IMR-90 (cell line): ENCODE data around the gene TXNDC8. TPM values are rescaled to one million over a fixed set of nuclear protein-coding genes. Genes with fewer than 3 reads are reported as not detected.

Source experiments
- ATAC-seq: fragments of 200-7000 bp; cut with Tn5 transposase; 2 replicates; pipeline ENCODE4 v1.9.1; 2020; ENCODE audit warnings: low read depth, mild to moderate bottlenecking, moderate library complexity
- BruUV-seq: library from RNA; stranded (reverse); fragments of 400-500 nt; replicated peaks from 2 replicates; lab custom pipeline; 2021; lab: Mats Ljungman, UMichigan
- CTCF ChIA-PET: fragments of 300-600 bp; formaldehyde crosslinking; extraction: SDS; loops from one replicate; lab custom pipeline; 2021; ENCODE audit warnings: antibody characterized with exemption; lab: Yijun Ruan, JAX
- POLR2A ChIA-PET: fragments of 300-600 bp; sonication (Branson Sonifier 250); formaldehyde crosslinking; loops from one replicate; lab custom pipeline; 2022; ENCODE audit warnings: antibody characterized with exemption; ENCODE audit not compliant: unreplicated experiment; lab: Charles Lee
- DNase-seq: peaks from one replicate; pipeline ENCODE4 v3.0.0; 2013
- H2AFZ ChIP-seq: replicated peaks from 2 replicates; pipeline ENCODE3; 2013; ENCODE audit warnings: low read length, mild to moderate bottlenecking; ENCODE audit not compliant: poor library complexity
- H2AK5ac ChIP-seq: 2 replicates; pipeline ENCODE4 v1.6.1; 2013; ENCODE audit warnings: low read depth, low read length, inconsistent platforms
- H2AK9ac ChIP-seq: replicated peaks from 2 replicates; pipeline ENCODE3; 2013; ENCODE audit warnings: mild to moderate bottlenecking, low read depth, low read length, moderate library complexity; ENCODE audit not compliant: poor library complexity
- H2BK120ac ChIP-seq: 2 replicates; pipeline ENCODE4 v1.6.1; 2013; ENCODE audit warnings: low read depth, low read length, inconsistent platforms
- H2BK15ac ChIP-seq: 3 replicates; pipeline ENCODE4 v1.6.1; 2013; ENCODE audit warnings: low read depth, low read length, inconsistent platforms
- H2BK20ac ChIP-seq: 2 replicates; pipeline ENCODE4 v1.6.1; 2013; ENCODE audit warnings: low read depth, mild to moderate bottlenecking, inconsistent platforms, low read length, moderate library complexity
- H2BK5ac ChIP-seq: 2 replicates; pipeline ENCODE4 v1.6.1; 2013; ENCODE audit warnings: mild to moderate bottlenecking, low read depth, low read length, inconsistent platforms; ENCODE audit not compliant: poor library complexity, severe bottlenecking
- H3K14ac ChIP-seq: replicated peaks from 2 replicates; pipeline ENCODE4 v1.6.1; 2013; ENCODE audit warnings: low read depth, low read length, inconsistent platforms
- H3K18ac ChIP-seq: 2 replicates; pipeline ENCODE4 v1.6.1; 2013; ENCODE audit warnings: low read depth, low read length, control low read depth
- H3K23ac ChIP-seq: 2 replicates; pipeline ENCODE4 v1.6.1; 2013; ENCODE audit warnings: low read depth, low read length, inconsistent platforms
- H3K27ac ChIP-seq: 2 replicates; pipeline ENCODE4 v1.5.1; 2013; ENCODE audit warnings: mild to moderate bottlenecking, control low read depth, low read length; ENCODE audit not compliant: insufficient read depth
- H3K27me3 ChIP-seq: 2 replicates; pipeline ENCODE4 v1.6.1; 2013; ENCODE audit warnings: low read length; ENCODE audit not compliant: control insufficient read depth, insufficient read depth
- H3K36me3 ChIP-seq: 2 replicates; pipeline ENCODE4 v1.6.1; 2013; ENCODE audit warnings: low read length, mixed read lengths; ENCODE audit not compliant: control insufficient read depth, insufficient read depth
- H3K4ac ChIP-seq: 2 replicates; pipeline ENCODE4 v1.6.1; 2013; ENCODE audit warnings: low read depth, low read length, inconsistent platforms
- H3K4me1 ChIP-seq: 2 replicates; pipeline ENCODE4 v1.6.1; 2013; ENCODE audit warnings: low read length, mixed read lengths; ENCODE audit not compliant: control insufficient read depth, insufficient read depth
- H3K4me2 ChIP-seq: 2 replicates; pipeline ENCODE4 v1.6.1; 2013; ENCODE audit warnings: low read depth, mild to moderate bottlenecking, control low read depth, low read length, moderate library complexity
- H3K4me3 ChIP-seq: 2 replicates; pipeline ENCODE4 v1.5.1; 2013; ENCODE audit warnings: low read depth, mild to moderate bottlenecking, control low read depth, low read length, moderate library complexity; ENCODE audit not compliant: insufficient read depth
- H3K56ac ChIP-seq: 2 replicates; pipeline ENCODE4 v1.6.1; 2013; ENCODE audit warnings: low read length, inconsistent platforms; ENCODE audit not compliant: insufficient read depth; ENCODE audit errors: extremely low read depth
- H3K79me1 ChIP-seq, 2 experiments: 2 replicates each; pipeline ENCODE4 v1.6.1; 2013; ENCODE audit warnings: low read length in 2 of 2, inconsistent platforms in 1 of 2, low read depth in 1 of 2
- H3K9ac ChIP-seq: 2 replicates; pipeline ENCODE4 v1.6.1; 2013; ENCODE audit warnings: low read depth, low read length, control low read depth
- H3K9me1 ChIP-seq: 2 replicates; pipeline ENCODE4 v1.6.1; 2013; ENCODE audit warnings: low read length, inconsistent platforms; ENCODE audit not compliant: insufficient read depth
- H3K9me3 ChIP-seq: 2 replicates; pipeline ENCODE4 v1.6.1; 2013; ENCODE audit warnings: low read length; ENCODE audit not compliant: control insufficient read depth, insufficient read depth
- H4K20me1 ChIP-seq: 2 replicates; pipeline ENCODE4 v1.6.1; 2013; ENCODE audit warnings: low read length, inconsistent platforms; ENCODE audit not compliant: insufficient read depth
- H4K5ac ChIP-seq: 2 replicates; pipeline ENCODE4 v1.6.1; 2013; ENCODE audit warnings: mild to moderate bottlenecking, low read depth, low read length, control low read depth
- H4K8ac ChIP-seq, 2 experiments: 2 replicates each; pipeline ENCODE4 v1.6.1; 2013; ENCODE audit warnings: low read depth in 2 of 2, low read length in 2 of 2, control low read depth in 1 of 2, inconsistent platforms in 1 of 2
- H4K91ac ChIP-seq: 2 replicates; pipeline ENCODE4 v1.6.1; 2013; ENCODE audit warnings: low read depth, low read length, inconsistent platforms; ENCODE audit not compliant: insufficient read depth
- BHLHE40 ChIP-seq: fragments of 150-350 bp; IDR thresholded peaks from 2 replicates; pipeline ENCODE4 v1.6.1; 2016; ENCODE audit warnings: mild to moderate bottlenecking, low read depth, low read length
- CHD1 ChIP-seq: IDR thresholded peaks from 2 replicates; pipeline ENCODE4 v1.6.1; 2012; ENCODE audit warnings: low read depth, low read length, improper control_type of control experiment
- FOS ChIP-seq: fragments of 150-350 bp; IDR thresholded peaks from 2 replicates; pipeline ENCODE4 v1.6.1; 2016; ENCODE audit warnings: low read depth, low read length
- RAD21 ChIP-seq: IDR thresholded peaks from 2 replicates; pipeline ENCODE4 v1.6.1; 2012; ENCODE audit warnings: low read length, improper control_type of control experiment
- RCOR1 ChIP-seq: IDR thresholded peaks from 2 replicates; pipeline ENCODE4 v1.6.1; 2012; ENCODE audit warnings: mild to moderate bottlenecking, low read length, improper control_type of control experiment; ENCODE audit not compliant: insufficient replicate concordance
- RFX5 ChIP-seq: IDR thresholded peaks from 2 replicates; pipeline ENCODE4 v1.8.0; 2012; ENCODE audit warnings: low read depth, mild to moderate bottlenecking, low read length, moderate library complexity
- WGBS, 2 experiments: methylation state at CpG; one replicate each; pipeline versions ENCODE4 v1.1.5 to v1.1.7; 2013; ENCODE audit warnings: missing lambda C conversion rate in 2 of 2; ENCODE audit not compliant: insufficient read length in 1 of 2; ENCODE audit errors: extremely low coverage in 2 of 2; 5-methylcytosine and 5-hydroxymethylcytosine counted together
- dilution Hi-C: fragments of 300-500 bp; cut with HindIII; formaldehyde crosslinking; loops from one replicate; pipeline ENCODE4 v1.14.3; 2018; ENCODE audit warnings: low sequenced_read_pairs; ENCODE audit not compliant: unreplicated experiment
- in situ Hi-C: fragments of 300-500 bp; cut with MboI; formaldehyde crosslinking; loops from 3 replicates; pipeline ENCODE4 v1.14.3; 2019; ENCODE audit warnings: low sequenced_read_pairs, inconsistent platforms, mixed read lengths
- intact Hi-C: fragments of 100-400 bp; cut with micrococcal nuclease; formaldehyde crosslinking; loops from 2 replicates; pipeline ENCODE4 v1.10.0; 2022
- polyA plus RNA-seq, 3 experiments: library from polyadenylated mRNA; depleted of rRNA; stranded (reverse); fragments of >200 nt; gene quantifications; 2 replicates each; pipeline ENCODE4 v1.2.3, GENCODE V29; 2012; ENCODE audit warnings: low replicate concordance in 1 of 3
- total RNA-seq: library from RNA; depleted of rRNA; stranded (reverse); fragments of >200 nt; gene quantifications from 2 replicates; pipeline ENCODE4 v1.2.3, GENCODE V29; 2012

TXNDC8 gene
- total and polyA plus RNA-seq, 2 of the 4 experiments (the other 2 are of a cell fraction), result not detected

DNA sequence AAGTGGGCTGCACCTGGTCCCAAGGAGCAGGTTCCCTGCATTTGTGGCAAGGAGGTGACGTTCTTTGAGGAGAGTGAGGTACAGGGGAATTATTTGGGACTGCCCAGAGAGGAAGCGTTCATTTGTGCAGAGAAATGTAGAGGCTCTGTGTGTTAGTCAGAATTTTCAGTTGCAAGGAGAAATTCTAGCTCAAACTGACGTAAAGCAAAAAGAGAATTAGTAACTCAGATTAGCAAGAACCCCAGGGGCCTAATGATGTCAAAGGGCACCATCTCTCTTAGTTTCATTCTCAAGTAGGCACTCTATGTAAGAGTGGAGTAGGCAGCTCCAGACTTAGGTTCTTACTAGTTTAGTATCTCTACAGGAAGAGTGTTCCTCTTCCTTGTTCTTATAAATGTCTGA is 79.0 kb downstream of the TXNDC8 start:
- Histone ChIP-seq H3K56ac (no peak overlapping the region), H3K4me2 (no peak overlapping the region), H3K23ac (no peak overlapping the region), H3K4ac (no peak overlapping the region), H2AFZ (no peak overlapping the region), H2BK120ac (no peak overlapping the region), H3K14ac (no peak overlapping the region), H3K9me3 (no peaks in the 10 kb centered on the region), H3K27ac (no peak overlapping the region), H4K20me1 (peaks cover 23% of the 10 kb centered on the region), H2BK5ac (no peak overlapping the region), H3K79me1 (peaks cover 7 to 32% of the 10 kb centered on the region in 2 experiments; a peak in 2 of 4 replicates), H4K5ac (no peak overlapping the region), H2BK20ac (no peak overlapping the region), H2AK9ac (no peak overlapping the region), H3K18ac (no peak overlapping the region), H2AK5ac (no peak overlapping the region), H3K9ac (no peak overlapping the region), H3K4me3 (no peak overlapping the region), H3K9me1 (peaks cover 4% of the 10 kb centered on the region; the same call in 1 of the 2 replicates), H3K27me3 (no peaks in the 10 kb centered on the region), H3K4me1 (peaks cover 12% of the 10 kb centered on the region), H3K36me3 (no peaks in the 10 kb centered on the region), H2BK15ac (no peak overlapping the region), H4K8ac (no peak overlapping the region), H4K91ac (no peak overlapping the region)
- CTCF ChIA-PET, result no interaction called here
- intact Hi-C loops, result loop anchor here (5.0 to 10.0 kb wide), 6 partner anchors 94 to 364 kb away; partner anchors contain the start of gene SVEP1
- 100% methylated on average over 1 of the region's 3 CpGs; no CpG with 5 or more reads in 1 of the 2 experiments for WGBS, 2 experiments
- in situ Hi-C loops, result no loop called here
- DNase-seq (no peak), ATAC-seq (no peak)
- no peak for TF ChIP-seq CHD1
- no peak for TF ChIP-seq RFX5
- no peak for TF ChIP-seq RAD21
- TF ChIP-seq BHLHE40, result no peak
- TF ChIP-seq FOS, result no peak
- no peak for TF ChIP-seq RCOR1
- POLR2A ChIA-PET, result no interaction called here
- no TSS peak for BruUV-seq
- dilution Hi-C loops, result no loop called here
